Measurements from ENCODE around the gene MBTPS1. TPM values are rescaled to one million over a fixed set of nuclear protein-coding genes. Genes with fewer than 3 reads are reported as not detected.

The MBTPS1 gene
- total and polyA plus RNA-seq, 12 donors, result 61.5 to 132 (median 83.6) TPM

DNA sequence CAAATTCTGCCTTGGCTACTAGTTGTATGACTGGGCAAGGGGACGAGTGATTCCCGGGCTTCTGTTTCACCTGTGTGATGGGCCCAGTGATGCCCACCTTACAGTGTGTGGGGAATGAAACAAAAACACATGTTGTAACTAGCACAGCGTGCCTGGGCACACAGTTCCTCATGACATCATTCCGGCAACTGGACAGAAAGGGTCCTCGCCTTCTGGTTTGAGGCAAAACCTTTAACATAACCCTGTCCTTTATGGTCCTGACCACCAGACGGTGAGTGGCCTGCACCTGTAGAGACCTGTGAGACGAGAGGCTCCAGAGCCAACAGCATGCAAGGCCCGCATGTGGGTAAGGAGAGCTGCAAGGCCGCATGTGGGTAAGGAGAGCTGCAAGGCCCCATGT, 66.4 kb downstream of the MBTPS1 start:
- Histone ChIP-seq H3K36me3 (replicated peaks in 1 of 2) (peaks cover 0 to 29% of the 10 kb centered on the region in 2 donors), H3K4me1 (replicated peaks in 1 of 2) (peaks cover 6 to 7% of the 10 kb centered on the region in 2 donors), H3K27me3 (no peaks in the 10 kb centered on the region), H3K4me3 (no peak overlapping the region), H3K9me3 (replicated peaks in 1 of 3) (no peaks in the 10 kb centered on the region), H3K27ac (no peak overlapping the region)
- WGBS, 4 donors, result 90 to 97% (median 93%) methylated on average over 9 of the region's 9 CpGs
- no peak for TF ChIP-seq POLR2A (IDR thresholded peaks at IDR 0.05)
- TF ChIP-seq, protein P1, sequence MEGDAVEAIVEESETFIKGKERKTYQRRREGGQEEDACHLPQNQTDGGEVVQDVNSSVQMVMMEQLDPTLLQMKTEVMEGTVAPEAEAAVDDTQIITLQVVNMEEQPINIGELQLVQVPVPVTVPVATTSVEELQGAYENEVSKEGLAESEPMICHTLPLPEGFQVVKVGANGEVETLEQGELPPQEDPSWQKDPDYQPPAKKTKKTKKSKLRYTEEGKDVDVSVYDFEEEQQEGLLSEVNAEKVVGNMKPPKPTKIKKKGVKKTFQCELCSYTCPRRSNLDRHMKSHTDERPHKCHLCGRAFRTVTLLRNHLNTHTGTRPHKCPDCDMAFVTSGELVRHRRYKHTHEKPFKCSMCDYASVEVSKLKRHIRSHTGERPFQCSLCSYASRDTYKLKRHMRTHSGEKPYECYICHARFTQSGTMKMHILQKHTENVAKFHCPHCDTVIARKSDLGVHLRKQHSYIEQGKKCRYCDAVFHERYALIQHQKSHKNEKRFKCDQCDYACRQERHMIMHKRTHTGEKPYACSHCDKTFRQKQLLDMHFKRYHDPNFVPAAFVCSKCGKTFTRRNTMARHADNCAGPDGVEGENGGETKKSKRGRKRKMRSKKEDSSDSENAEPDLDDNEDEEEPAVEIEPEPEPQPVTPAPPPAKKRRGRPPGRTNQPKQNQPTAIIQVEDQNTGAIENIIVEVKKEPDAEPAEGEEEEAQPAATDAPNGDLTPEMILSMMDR (IDR thresholded peaks at IDR 0.05), result no peak
- intact Hi-C loops (cut with DNase I), result loop anchor here in 1 of 2 donors (10.0 kb wide), 1 partner anchor 126 kb away; no protein-coding TSS in a partner anchor
- DNase-seq, result no peak

DNA sequence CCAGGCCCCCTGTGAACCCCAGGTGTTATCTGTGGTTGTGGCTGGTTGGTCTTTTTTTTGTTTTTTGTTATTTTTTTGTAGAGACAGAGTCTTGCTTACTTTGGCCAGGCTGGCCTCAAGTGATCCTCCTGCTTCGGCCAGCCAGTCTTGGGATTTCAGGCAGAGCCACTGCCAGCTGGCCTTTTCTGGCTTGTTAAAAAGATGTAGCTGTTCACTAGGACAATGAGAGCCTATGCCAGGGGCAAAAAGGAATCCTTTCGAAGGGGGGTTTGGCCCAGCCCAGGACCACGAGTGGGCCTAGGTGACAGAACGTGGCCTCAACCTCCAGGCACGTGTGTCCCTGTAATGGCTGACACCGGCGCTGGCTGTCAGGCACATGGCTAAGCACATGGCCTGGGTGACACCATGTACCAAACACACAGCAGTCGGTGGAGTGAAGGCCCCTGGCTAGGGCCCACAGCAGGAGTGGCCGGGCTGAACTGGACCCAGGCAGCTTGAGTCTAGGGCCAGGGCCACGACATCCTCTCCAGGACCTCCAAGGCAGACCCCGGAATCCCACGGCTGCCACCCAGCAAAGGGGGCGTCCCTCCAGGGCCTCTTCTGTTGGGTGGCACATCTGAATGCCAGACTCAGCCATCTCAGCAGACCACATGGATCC, 67.2 kb downstream of the MBTPS1 start:
- no peak overlapping the region for H3K4me3 ChIP-seq
- DNase-seq, result no peak
- H3K9me3 ChIP-seq (replicated peaks in 1 of 3), result no peaks in the 10 kb centered on the region
- H3K27ac ChIP-seq, result no peak overlapping the region
- intact Hi-C loops (cut with DNase I), result loop anchor here (5.0 to 10.0 kb wide), 2 partner anchors 77 to 125 kb away; no protein-coding TSS in a partner anchor
- H3K27me3 ChIP-seq, result no peaks in the 10 kb centered on the region
- H3K4me1 ChIP-seq (replicated peaks in 1 of 2), result no peaks in the 10 kb centered on the region
- 67 to 88% (median 85%) methylated on average over 7 to 13 of the region's 13 CpGs for WGBS, 4 donors
- H3K36me3 ChIP-seq (replicated peaks in 1 of 2), result peaks cover 0 to 27% of the 10 kb centered on the region in 2 donors
- no peak for TF ChIP-seq POLR2A (IDR thresholded peaks at IDR 0.05)
- TF ChIP-seq, protein P1 (IDR thresholded peaks at IDR 0.05), result no peak

DNA sequence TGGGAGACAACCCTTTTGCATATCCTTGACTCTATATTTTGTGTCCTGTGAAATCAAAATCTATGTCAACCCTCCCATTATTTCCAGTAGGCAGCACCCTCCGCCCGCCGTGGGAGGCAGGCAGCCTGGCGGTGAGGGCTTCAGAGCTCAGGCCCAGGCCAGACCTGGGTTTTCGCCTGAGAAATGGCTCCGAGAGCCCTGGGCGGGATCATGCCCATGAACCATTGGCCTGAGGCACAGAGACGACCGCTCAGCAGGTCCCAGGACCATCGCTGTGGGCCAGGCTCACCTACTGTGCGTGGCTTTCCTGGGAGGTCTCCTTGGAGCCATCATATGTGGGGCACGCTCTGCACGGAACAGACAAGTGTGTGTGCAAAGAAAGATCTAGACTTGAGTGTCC, 67.9 kb downstream of the MBTPS1 start:
- no peak overlapping the region for H3K27ac ChIP-seq
- DNase-seq, result no peak
- TF ChIP-seq, protein P1 (IDR thresholded peaks at IDR 0.05), result no peak
- TF ChIP-seq POLR2A (IDR thresholded peaks at IDR 0.05), result no peak
- intact Hi-C loops (cut with DNase I), result loop anchor here in 1 of 2 donors (5.0 kb wide), 1 partner anchor 77 kb away; no protein-coding TSS in a partner anchor
- H3K4me3 ChIP-seq, result no peak overlapping the region
- peaks cover 0 to 20% of the 10 kb centered on the region in 2 donors for H3K36me3 ChIP-seq (replicated peaks in 1 of 2)
- no peaks in the 10 kb centered on the region for H3K9me3 ChIP-seq (replicated peaks in 1 of 3)
- WGBS, 4 donors, result 93 to 99% (median 96%) methylated on average over 13 of the region's 13 CpGs
- H3K4me1 ChIP-seq (replicated peaks in 1 of 2), result peaks cover 0 to under 1% of the 10 kb centered on the region in 2 donors
- H3K27me3 ChIP-seq, result no peaks in the 10 kb centered on the region

DNA sequence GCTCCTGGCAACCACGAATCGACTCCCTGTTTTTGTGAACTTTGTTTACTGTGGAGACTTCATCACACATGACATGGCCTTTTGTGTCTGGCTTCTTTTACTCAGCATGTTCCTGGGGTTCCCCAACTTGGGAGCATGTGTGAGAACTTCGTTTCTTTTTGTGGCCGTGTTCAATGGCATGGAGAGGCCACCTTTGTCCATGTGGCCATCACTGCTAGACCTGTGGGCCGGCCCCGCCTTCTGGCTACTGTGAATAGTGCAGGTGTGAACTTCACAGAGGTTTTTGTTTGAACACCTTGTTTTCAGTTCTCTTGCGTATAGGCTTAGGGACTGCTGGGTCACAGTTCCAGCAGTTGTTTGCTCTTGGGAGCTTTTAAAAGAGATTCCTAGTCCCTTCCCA, 68.5 kb downstream of the MBTPS1 start:
- H3K9me3 ChIP-seq (replicated peaks in 1 of 3), result no peaks in the 10 kb centered on the region
- no peaks in the 10 kb centered on the region for H3K27me3 ChIP-seq
- WGBS, 4 donors, result 85 to 94% (median 90%) methylated on average over 7 of the region's 7 CpGs
- TF ChIP-seq, protein P1 (IDR thresholded peaks at IDR 0.05), result no peak
- TF ChIP-seq POLR2A (IDR thresholded peaks at IDR 0.05), result no peak
- intact Hi-C loops (cut with DNase I), result loop anchor here in 1 of 2 donors (5.0 kb wide), 1 partner anchor 76 kb away; no protein-coding TSS in a partner anchor
- no peak overlapping the region for H3K27ac ChIP-seq
- DNase-seq, result no peak
- peaks cover 0 to 14% of the 10 kb centered on the region in 2 donors for H3K36me3 ChIP-seq (replicated peaks in 1 of 2)
- H3K4me1 ChIP-seq (replicated peaks in 1 of 2), result peaks cover 0 to 5% of the 10 kb centered on the region in 2 donors
- H3K4me3 ChIP-seq, result no peak overlapping the region

Data from adrenal gland (tissue), 12 donors.